Coronary artery (tissue), 2 donors: ENCODE data around the gene TRIM64.
"Not testable (repeated sequence)": the region's sequence is repeated elsewhere in the genome, so short reads cannot be mapped to it uniquely, and the experiment has no call there.

ENCODE experiments used
- DNase-seq: peaks from one replicate; pipeline ENCODE4 v3.0.0-alpha.2; 2017; ENCODE audit warnings: low spot score
- H3K27ac ChIP-seq, 2 donors: fragments of 200-600 bp; sonication (generic); one replicate each; pipeline ENCODE4 v1.5.1; 2016 to 2019
- H3K4me3 ChIP-seq: fragments of 200-600 bp; sonication (generic); 2 replicates; pipeline ENCODE4 v1.5.1; 2016; ENCODE audit warnings: mild to moderate bottlenecking, moderate library complexity
- TF ChIP-seq, protein P1 (sequence below): fragments of 200-600 bp; sonication (generic); IDR thresholded peaks from one replicate; pipeline ENCODE4 v1.5.1; 2019; ENCODE audit warnings: antibody characterized with exemption

The TRIM64 gene, protein sequence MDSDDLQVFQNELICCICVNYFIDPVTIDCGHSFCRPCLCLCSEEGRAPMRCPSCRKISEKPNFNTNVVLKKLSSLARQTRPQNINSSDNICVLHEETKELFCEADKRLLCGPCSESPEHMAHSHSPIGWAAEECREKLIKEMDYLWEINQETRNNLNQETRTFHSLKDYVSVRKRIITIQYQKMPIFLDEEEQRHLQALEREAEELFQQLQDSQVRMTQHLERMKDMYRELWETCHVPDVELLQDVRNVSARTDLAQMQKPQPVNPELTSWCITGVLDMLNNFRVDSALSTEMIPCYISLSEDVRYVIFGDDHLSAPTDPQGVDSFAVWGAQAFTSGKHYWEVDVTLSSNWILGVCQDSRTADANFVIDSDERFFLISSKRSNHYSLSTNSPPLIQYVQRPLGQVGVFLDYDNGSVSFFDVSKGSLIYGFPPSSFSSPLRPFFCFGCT

DNA sequence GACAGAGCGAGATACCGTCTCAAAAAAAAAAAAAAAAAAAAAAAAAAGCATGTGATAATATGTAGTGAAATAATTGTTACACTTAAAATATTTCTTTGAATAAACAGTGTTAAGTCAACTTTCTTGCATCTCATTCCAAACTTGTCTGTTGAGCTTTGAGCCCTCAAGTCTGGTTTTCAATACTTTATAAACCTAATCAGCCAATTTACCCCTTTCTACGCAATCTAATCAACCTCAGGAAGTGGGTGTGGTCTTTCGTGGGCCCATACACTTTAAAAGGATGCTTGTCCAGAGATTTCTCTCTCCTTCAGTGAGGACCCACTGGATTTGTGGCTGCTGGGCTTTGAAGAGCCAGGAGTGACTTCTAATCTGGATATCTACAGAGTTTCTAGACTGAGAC, at the start of gene TRIM64:
TRIM64 (plus strand) TSS at position 301 of the 400 bp plus-strand sequence. CDS start 2,467 bp downstream, outside the sequence.
- not testable (repeated sequence) for H3K27ac ChIP-seq, H3K4me3 ChIP-seq, DNase-seq

DNA sequence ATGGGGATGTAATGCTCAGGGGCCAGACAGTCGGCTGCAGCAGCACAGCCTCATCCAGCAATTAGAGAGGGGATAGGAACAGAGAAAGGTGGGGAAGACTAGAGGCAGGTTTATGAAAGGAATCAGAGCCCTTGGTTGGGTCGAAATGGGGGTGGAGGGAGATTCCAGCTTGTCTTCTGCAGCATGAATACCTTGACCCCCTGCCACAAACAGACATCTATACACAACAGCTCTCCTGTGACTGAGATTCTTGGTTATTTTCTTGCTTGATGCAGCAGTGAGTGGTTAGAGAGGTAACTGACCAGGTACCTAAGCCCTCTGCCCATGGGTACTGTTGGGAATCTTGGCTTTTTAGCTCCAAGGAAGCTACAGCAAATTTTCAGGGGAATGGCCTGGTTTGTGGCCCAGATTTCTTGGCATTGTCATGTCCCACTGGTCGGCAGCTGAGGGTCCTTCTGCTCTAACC, 43.6 kb upstream of the TRIM64 start, which contains the start of gene TRIM49D1:
TRIM49D1 (minus strand) TSS at position 51 of the 466 bp plus-strand sequence. CDS start 4,535 bp downstream, outside the sequence.
- no peak for DNase-seq

DNA sequence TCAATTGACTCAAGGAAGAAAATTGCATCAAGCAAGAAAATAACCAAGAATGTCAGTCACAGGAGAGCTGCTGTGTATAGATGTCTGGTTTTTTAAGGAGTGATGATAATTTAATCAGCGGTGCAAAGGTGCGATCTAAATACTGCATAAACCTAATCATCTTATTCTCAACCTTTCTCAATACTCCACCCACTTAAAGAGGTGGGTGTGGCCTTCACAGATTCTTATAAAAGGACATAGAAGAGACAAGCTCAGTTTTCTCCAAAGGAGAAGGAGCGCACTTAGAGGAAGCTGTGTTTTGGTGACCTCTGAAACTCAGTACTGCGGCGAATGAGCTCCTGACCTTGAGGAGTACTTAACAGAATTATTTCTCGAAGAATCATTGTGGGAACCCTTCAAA, 42.1 kb upstream of the TRIM64 start, which contains the start of gene TRIM49D2:
TRIM49D2 (plus strand) TSS at position 301 of the 400 bp plus-strand sequence. CDS start 2,698 bp downstream, outside the sequence.
- not testable (repeated sequence) for H3K27ac ChIP-seq, DNase-seq, H3K4me3 ChIP-seq

More for the DNA sequence above, 43.6 kb upstream of the TRIM64 start, which contains the start of gene TRIM49D1:
- TF ChIP-seq, protein P1, sequence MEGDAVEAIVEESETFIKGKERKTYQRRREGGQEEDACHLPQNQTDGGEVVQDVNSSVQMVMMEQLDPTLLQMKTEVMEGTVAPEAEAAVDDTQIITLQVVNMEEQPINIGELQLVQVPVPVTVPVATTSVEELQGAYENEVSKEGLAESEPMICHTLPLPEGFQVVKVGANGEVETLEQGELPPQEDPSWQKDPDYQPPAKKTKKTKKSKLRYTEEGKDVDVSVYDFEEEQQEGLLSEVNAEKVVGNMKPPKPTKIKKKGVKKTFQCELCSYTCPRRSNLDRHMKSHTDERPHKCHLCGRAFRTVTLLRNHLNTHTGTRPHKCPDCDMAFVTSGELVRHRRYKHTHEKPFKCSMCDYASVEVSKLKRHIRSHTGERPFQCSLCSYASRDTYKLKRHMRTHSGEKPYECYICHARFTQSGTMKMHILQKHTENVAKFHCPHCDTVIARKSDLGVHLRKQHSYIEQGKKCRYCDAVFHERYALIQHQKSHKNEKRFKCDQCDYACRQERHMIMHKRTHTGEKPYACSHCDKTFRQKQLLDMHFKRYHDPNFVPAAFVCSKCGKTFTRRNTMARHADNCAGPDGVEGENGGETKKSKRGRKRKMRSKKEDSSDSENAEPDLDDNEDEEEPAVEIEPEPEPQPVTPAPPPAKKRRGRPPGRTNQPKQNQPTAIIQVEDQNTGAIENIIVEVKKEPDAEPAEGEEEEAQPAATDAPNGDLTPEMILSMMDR = no peak
- no peak within 1 kb of the TSS for H3K27ac ChIP-seq
- no peak within 1 kb of the TSS for H3K4me3 ChIP-seq

DNA sequence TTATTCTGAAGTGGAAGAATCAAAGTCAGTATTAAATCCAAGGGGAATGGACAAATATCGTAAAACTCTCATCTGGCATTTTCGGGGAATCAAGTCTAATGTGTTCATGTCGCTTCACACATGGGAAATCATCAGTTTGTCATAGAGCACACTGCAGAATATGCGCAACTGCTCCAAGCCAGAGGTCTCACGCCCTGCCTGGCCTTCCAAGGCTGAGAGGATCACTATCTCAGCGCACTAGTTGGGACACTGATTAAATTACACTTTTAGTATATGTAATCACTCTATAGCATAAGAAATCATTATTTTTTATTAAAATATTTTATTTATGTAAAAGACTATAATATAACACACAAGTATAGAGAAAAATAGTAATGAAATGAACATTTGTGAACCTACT, 5.0 kb upstream of the TRIM64 start:
- H3K4me3 ChIP-seq, DNase-seq: not testable (repeated sequence)

More for the DNA sequence above, 5.0 kb upstream of the TRIM64 start:
- H3K27ac ChIP-seq = not testable (repeated sequence)
